ENCODE data around the gene DCAKD. TPM values are rescaled to one million over a fixed set of nuclear protein-coding genes. Genes with fewer than 3 reads are reported as not detected.
A peak's percentile ranks its signal among the peaks of the same experiment; 100 is the strongest.

DCAKD gene
- total RNA-seq, 1 experiment from 2014 or later = 48.3 TPM

DNA sequence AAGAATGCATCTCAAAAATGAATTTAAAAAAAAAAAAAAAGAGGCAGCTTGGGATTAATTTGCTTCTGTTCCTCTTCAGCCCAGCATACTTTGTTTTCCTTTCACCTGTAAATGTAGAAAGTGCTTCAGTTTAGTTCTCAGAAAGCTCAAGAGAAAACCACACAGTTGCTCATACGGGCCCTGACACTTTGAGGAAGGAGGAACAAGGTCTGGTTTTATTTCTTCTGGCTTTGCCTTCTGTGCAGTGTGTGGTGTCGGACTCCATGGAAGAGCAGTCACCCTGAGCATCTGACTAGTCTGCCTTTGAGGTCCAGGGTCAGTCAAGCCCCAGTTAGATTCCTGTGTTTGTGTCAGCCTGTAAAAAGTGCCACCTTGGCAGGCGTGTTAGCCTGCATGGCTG lies 37.3 kb upstream of the DCAKD start:
- no CpG with 5 or more reads among the region's 3 CpGs for WGBS (ENCODE audit: extremely low coverage, insufficient read length, low lambda C conversion rate)
- H3K18ac ChIP-seq (ENCODE audit: insufficient read length, low read depth, low read length) = no peak overlapping the region
- H3K27me3 ChIP-seq (ENCODE audit: insufficient read depth, low read length) = no peaks in the 10 kb centered on the region
- H3K9ac ChIP-seq (ENCODE audit: extremely low read depth, insufficient read length, low read length) = no peak overlapping the region
- H3K27ac ChIP-seq (ENCODE audit: insufficient read length, low read depth, low read length) = no peak overlapping the region
- no peak overlapping the region for H2BK15ac ChIP-seq (ENCODE audit: low read depth, low read length)
- no peak overlapping the region for H3K14ac ChIP-seq (ENCODE audit: insufficient read depth, low read length)
- no peaks in the 10 kb centered on the region for H3K23me2 ChIP-seq (ENCODE audit: insufficient read length, low read depth, low read length, poor library complexity, severe bottlenecking)
- H2BK120ac ChIP-seq (ENCODE audit: low read depth, low read length, poor library complexity, severe bottlenecking) = no peak overlapping the region
- DNase-seq = no peak
- no peak overlapping the region for H3K4ac ChIP-seq (ENCODE audit: low read depth, low read length)
- no peaks in the 10 kb centered on the region for H3K9me3 ChIP-seq (ENCODE audit: control insufficient read depth, low read depth, low read length)
- no peak for TF ChIP-seq CTCF (conservative IDR thresholded peaks at IDR 0.05)
- H3K9me3 Mint-ChIP-seq = no peaks in the 10 kb centered on the region
- H3K4me1 ChIP-seq (ENCODE audit: insufficient read depth, low read length) = peaks cover 2% of the 10 kb centered on the region; the same call in 1 of the 2 replicates
- peaks cover 39 to 89% (median 70%) of the 10 kb centered on the region in 3 experiments for H3K36me3 Mint-ChIP-seq (ENCODE audit: insufficient read depth in 1 of 3, low read depth in 3 of 3)
- H3K79me1 ChIP-seq (ENCODE audit: insufficient read depth, low read depth, low read length, poor library complexity, severe bottlenecking) = no peaks in the 10 kb centered on the region
- H4K20me1 ChIP-seq (ENCODE audit: control insufficient read depth, insufficient read depth, insufficient read length) = no peaks in the 10 kb centered on the region
- H3K4me2 ChIP-seq (ENCODE audit: insufficient read depth, insufficient read length, low read length) = no peak overlapping the region
- H2BK20ac ChIP-seq (ENCODE audit: low read depth, low read length, poor library complexity, severe bottlenecking) = no peak overlapping the region
- H3K27me3 Mint-ChIP-seq (ENCODE audit: low read depth) = no peaks in the 10 kb centered on the region
- H3K4me1 Mint-ChIP-seq = peaks cover 11 to 12% of the 10 kb centered on the region in 2 experiments
- H3K56ac ChIP-seq (ENCODE audit: insufficient read length, low read depth, low read length) = no peak overlapping the region
- no peak overlapping the region for H3K23ac ChIP-seq (ENCODE audit: insufficient read length, low read depth, low read length)
- no peak overlapping the region for H2AFZ ChIP-seq (ENCODE audit: low read length)
- no peak overlapping the region for H2AK5ac ChIP-seq (ENCODE audit: insufficient read length, low read length)
- H4K8ac ChIP-seq (replicated peaks; ENCODE audit: insufficient read length, low read depth, low read length) = no peak overlapping the region
- H3K79me2 ChIP-seq (ENCODE audit: insufficient read depth, low read length) = no peaks in the 10 kb centered on the region
- no peak overlapping the region for H4K5ac ChIP-seq (ENCODE audit: insufficient read length, low read depth, low read length)
- no peak overlapping the region for H3K4me3 Mint-ChIP-seq
- H4K91ac ChIP-seq (ENCODE audit: insufficient read length, low read depth, low read length) = no peak overlapping the region
- H3K27ac Mint-ChIP-seq = 0 out of 7 replicates have a peak overlapping the region, but pooled peaks of 1 of the 3 experiments have one; percentile 50
- no peak overlapping the region for H2BK5ac ChIP-seq (ENCODE audit: insufficient read length, low read length)
- H2BK12ac ChIP-seq (ENCODE audit: insufficient read length, low read depth, low read length) = no peak overlapping the region
- no peak overlapping the region for H3T11ph ChIP-seq (ENCODE audit: low read length)

Measured in H9 (cell line).